ENCODE data around the gene PCNP.

GRCh38 chr3:101556064-101556463 lies 17.9 kb upstream of the PCNP start:
- TF ChIP-seq ZNF274 (IDR thresholded peaks at IDR 0.05; ENCODE audit: low read depth, low read length) (no peak), SUZ12 (IDR thresholded peaks at IDR 0.05; ENCODE audit: extremely low read depth, insufficient read depth, insufficient read length) (no peak), YY1 (IDR thresholded peaks at IDR 0.05; ENCODE audit: insufficient read depth, insufficient read length) (no peak)
